Common myeloid progenitor, CD34-positive (primary cell): ENCODE measurements around the gene PDE4B.

Experiments
- CTCF ChIA-PET: fragments of 350-600 bp; sonication (Branson Sonifier 250); formaldehyde crosslinking; loops from one replicate; lab custom pipeline; 2021; ENCODE audit warnings: antibody characterized with exemption; lab: Charles Lee
- POLR2A ChIA-PET: fragments of 350-600 bp; sonication (Branson Sonifier 250); formaldehyde crosslinking; loops from one replicate; lab custom pipeline; 2021; ENCODE audit warnings: antibody characterized with exemption; lab: Charles Lee
- DNase-seq, 3 donors: peaks; one replicate each; pipeline versions ENCODE4 v3.0.0 to v3.0.0-alpha.2; 2013
- H3K27ac ChIP-seq, 2 experiments: 1 replicate in 1 of 2; 2 replicates in 1 of 2; pipeline ENCODE4 v1.7.0; 2013; ENCODE audit warnings: inconsistent platforms in 2 of 2, low read length in 2 of 2, mild to moderate bottlenecking in 2 of 2, low read depth in 1 of 2, moderate library complexity in 1 of 2; ENCODE audit not compliant: severe bottlenecking in 2 of 2, insufficient read depth in 1 of 2, poor library complexity in 1 of 2
- H3K27me3 ChIP-seq, 5 experiments: replicated peaks in 2 of 5; 1 replicate in 3 of 5; 2 replicates in 2 of 5; pipeline versions ENCODE4 v1.6.1 to v1.7.0; 2013; ENCODE audit warnings: low read length in 4 of 5, mild to moderate bottlenecking in 2 of 5, moderate library complexity in 2 of 5, inconsistent platforms in 1 of 5; ENCODE audit not compliant: insufficient read depth in 5 of 5, control insufficient read depth in 4 of 5
- H3K36me3 ChIP-seq, 4 experiments: 1 replicate in 2 of 4; 2 replicates in 2 of 4; pipeline versions ENCODE4 v1.6.1 to v1.7.0; 2013; ENCODE audit warnings: low read length in 3 of 4, control low read depth in 1 of 4, mild to moderate bottlenecking in 1 of 4; ENCODE audit not compliant: control insufficient read depth in 4 of 4, insufficient read depth in 4 of 4
- H3K4me1 ChIP-seq, 4 experiments: 1 replicate in 3 of 4; 2 replicates in 1 of 4; pipeline versions ENCODE4 v1.6.1 to v1.7.1; 2013; ENCODE audit warnings: low read length in 3 of 4, mild to moderate bottlenecking in 3 of 4, control low read depth in 1 of 4, inconsistent platforms in 1 of 4, moderate library complexity in 1 of 4; ENCODE audit not compliant: control insufficient read depth in 4 of 4, insufficient read depth in 4 of 4; ENCODE audit errors: control extremely low read depth in 1 of 4
- H3K4me3 ChIP-seq, 7 experiments: 1 replicate in 4 of 7; 2 replicates in 3 of 7; pipeline versions ENCODE4 v1.5.1 to v1.7.0; 2013; ENCODE audit warnings: mild to moderate bottlenecking in 7 of 7, low read length in 6 of 7, moderate library complexity in 6 of 7, inconsistent platforms in 2 of 7, low read depth in 2 of 7, control low read depth in 1 of 7; ENCODE audit not compliant: insufficient read depth in 4 of 7, control insufficient read depth in 1 of 7; ENCODE audit errors: extremely low read depth in 1 of 7
- H3K9me3 ChIP-seq, 5 experiments: 1 replicate in 4 of 5; 2 replicates in 1 of 5; pipeline versions ENCODE4 v1.6.1 to v1.7.1; 2013; ENCODE audit warnings: low read length in 4 of 5, mild to moderate bottlenecking in 2 of 5, inconsistent platforms in 1 of 5, low read depth in 1 of 5, moderate library complexity in 1 of 5; ENCODE audit not compliant: control insufficient read depth in 4 of 5, insufficient read depth in 2 of 5; ENCODE audit errors: control extremely low read depth in 1 of 5
- WGBS: methylation state at CpG from one replicate; pipeline ENCODE4 v1.1.5; 2013; ENCODE audit not compliant: insufficient coverage; 5-methylcytosine and 5-hydroxymethylcytosine counted together

PDE4B gene

GRCh38 chr1:66269222-66269621 is 476.5 kb downstream of the PDE4B start:
- H3K4me1 ChIP-seq, result peaks cover 0 to 17% (median 10%) of the 10 kb centered on the region in 4 experiments

GRCh38 chr1:66270119-66270812 is 477.6 kb downstream of the PDE4B start:
- CTCF ChIA-PET, result no interaction called here
- no peak for DNase-seq
- H3K27ac ChIP-seq, result no peak overlapping the region
- no peak overlapping the region for H3K4me3 ChIP-seq
- WGBS, result 96% methylated on average over 4 of the region's 5 CpGs
- no peaks in the 10 kb centered on the region for H3K27me3 ChIP-seq
- H3K4me1 ChIP-seq, result peaks cover 0 to 25% (median 16%) of the 10 kb centered on the region in 4 experiments
- no peaks in the 10 kb centered on the region for H3K36me3 ChIP-seq
- POLR2A ChIA-PET, result no interaction called here
- H3K9me3 ChIP-seq, result no peaks in the 10 kb centered on the region

More at GRCh38 chr1:66269222-66269621, 476.5 kb downstream of the PDE4B start:
- DNase-seq, result no peak
- CTCF ChIA-PET, result no interaction called here
- WGBS, result 100% methylated on average over 4 of the region's 5 CpGs
- POLR2A ChIA-PET, result no interaction called here
- Histone ChIP-seq H3K36me3 (no peaks in the 10 kb centered on the region), H3K4me3 (no peak overlapping the region), H3K9me3 (no peaks in the 10 kb centered on the region), H3K27ac (no peak overlapping the region), H3K27me3 (no peaks in the 10 kb centered on the region)

GRCh38 chr1:66271216-66271903 is 478.7 kb downstream of the PDE4B start:
- CTCF ChIA-PET, result interaction anchor here (0.8 kb wide), 1 partner anchor 14 kb away, joined by 3 read pairs; no protein-coding TSS in a partner anchor
- Histone ChIP-seq H3K4me1 (peaks cover 10 to 36% (median 25%) of the 10 kb centered on the region in 4 experiments), H3K36me3 (no peaks in the 10 kb centered on the region), H3K4me3 (no peak overlapping the region), H3K27ac (no peak overlapping the region), H3K9me3 (no peaks in the 10 kb centered on the region), H3K27me3 (no peaks in the 10 kb centered on the region)
- POLR2A ChIA-PET, result no interaction called here
- 40% methylated on average over 3 of the region's 8 CpGs for WGBS
- peak; percentile 63 to 79 (median 75) for DNase-seq

DNA sequence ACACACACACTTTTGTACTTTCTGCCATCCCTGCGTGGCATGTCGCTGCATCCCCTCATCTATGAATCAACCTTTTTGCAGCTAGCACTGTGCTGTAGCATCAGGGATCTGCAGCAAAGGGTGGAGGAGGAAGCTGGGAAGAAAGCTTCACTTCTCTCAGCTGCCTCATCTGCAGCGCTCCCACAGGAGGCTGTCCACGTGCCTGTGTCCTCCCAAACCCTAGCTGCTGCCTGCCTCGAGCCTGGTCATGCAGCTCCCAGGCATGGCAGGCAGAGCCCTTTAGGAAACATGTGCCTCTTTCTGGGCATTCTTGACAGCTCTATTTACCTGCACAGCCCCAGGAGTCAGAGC is 479.2 kb downstream of the PDE4B start:
- Histone ChIP-seq H3K4me1 (peaks cover 15 to 41% (median 30%) of the 10 kb centered on the region in 4 experiments), H3K36me3 (no peaks in the 10 kb centered on the region), H3K9me3 (no peaks in the 10 kb centered on the region), H3K4me3 (no peak overlapping the region), H3K27me3 (no peaks in the 10 kb centered on the region), H3K27ac (no peak overlapping the region)
- no peak for DNase-seq
- CTCF ChIA-PET, result no interaction called here
- POLR2A ChIA-PET, result no interaction called here
- 73% methylated on average over 3 of the region's 5 CpGs for WGBS

DNA sequence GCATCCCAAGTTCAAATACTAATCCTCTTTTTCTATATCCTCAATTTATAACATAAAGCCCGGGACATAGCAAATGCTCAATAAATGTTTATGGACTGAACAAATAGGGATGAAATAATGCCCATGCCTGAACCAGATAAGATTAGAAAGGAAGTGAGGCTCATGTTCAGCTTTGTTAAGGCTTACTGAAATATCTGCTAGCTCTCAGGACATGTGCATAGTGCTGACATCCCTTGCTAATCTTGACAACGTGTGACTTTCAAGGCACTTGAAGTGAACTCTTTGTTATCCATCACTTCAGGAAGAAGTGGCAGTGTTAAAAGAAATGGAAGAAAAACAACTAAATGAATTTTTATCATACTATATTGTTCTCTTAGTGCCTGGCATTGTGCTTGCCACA is 481.0 kb downstream of the PDE4B start:
- H3K27me3 ChIP-seq, result no peaks in the 10 kb centered on the region
- H3K27ac ChIP-seq, result no peak overlapping the region
- H3K9me3 ChIP-seq, result no peaks in the 10 kb centered on the region
- peak in 1 of 3 donors; percentile 64 for DNase-seq
- H3K36me3 ChIP-seq, result no peaks in the 10 kb centered on the region
- no peak overlapping the region for H3K4me3 ChIP-seq
- ChIA-PET POLR2A (no interaction called here), CTCF (interaction anchor here (0.7 to 3.0 kb wide), 6 partner anchors 10 to 69 kb away, joined by 3 to 12 read pairs (median 3); no protein-coding TSS in a partner anchor)
- WGBS, result 71% methylated on average over 1 of the region's 2 CpGs
- H3K4me1 ChIP-seq, result peaks cover 28 to 56% (median 38%) of the 10 kb centered on the region in 4 experiments

DNA sequence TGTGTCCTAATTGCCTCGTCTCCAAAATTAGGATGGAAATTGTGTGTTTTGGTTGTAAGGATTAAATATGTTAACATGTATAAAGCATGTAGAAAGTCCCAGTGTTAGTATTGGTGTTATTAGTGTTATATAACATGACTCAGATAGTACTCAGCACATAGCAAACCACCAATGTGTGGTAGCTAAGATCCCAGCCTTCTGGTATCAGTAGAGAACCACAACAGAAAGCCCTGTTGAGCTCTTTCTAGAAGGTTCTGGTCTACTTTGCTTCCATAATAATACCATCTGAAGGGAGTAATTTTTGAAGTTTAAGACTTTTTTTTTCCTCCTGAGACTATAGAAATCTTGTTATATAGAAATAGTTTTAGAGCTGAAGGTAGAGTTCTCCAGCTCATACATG is 481.9 kb downstream of the PDE4B start:
- H3K27ac ChIP-seq, result no peak overlapping the region

DNA sequence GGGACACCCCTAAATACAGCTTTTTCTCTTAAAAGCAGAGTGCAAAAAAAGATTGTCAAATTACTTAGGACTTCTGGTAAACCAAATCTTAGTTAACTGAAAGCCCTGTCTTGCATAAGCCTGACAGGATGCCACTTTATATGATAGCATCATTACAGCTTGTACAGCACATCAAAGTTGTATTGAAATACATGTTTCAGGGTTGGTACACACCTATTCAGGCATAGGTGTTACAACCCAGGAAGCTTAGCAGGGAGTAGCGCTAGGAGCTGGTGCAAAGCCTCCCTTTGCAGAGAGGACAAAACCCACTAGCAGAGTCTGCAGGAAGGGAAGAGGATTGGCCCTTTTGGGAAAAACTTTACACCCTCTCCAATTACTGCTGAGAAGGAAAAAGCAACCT is 482.4 kb downstream of the PDE4B start:
- ChIA-PET CTCF (interaction anchor here (1.0 to 3.0 kb wide), 11 partner anchors 11 to 171 kb away, joined by 3 to 12 read pairs (median 3); no protein-coding TSS in a partner anchor), POLR2A (no interaction called here)
- no peak overlapping the region for H3K4me3 ChIP-seq

More for the DNA sequence above, 481.9 kb downstream of the PDE4B start:
- H3K4me1 ChIP-seq, result peaks cover 30 to 66% (median 45%) of the 10 kb centered on the region in 4 experiments
- POLR2A ChIA-PET, result no interaction called here
- WGBS, result no CpG with 5 or more reads among the region's 1 CpG
- H3K4me3 ChIP-seq, result no peak overlapping the region
- H3K9me3 ChIP-seq, result no peaks in the 10 kb centered on the region
- peak in 1 of 3 donors; percentile 58 for DNase-seq
- CTCF ChIA-PET, result interaction anchor here (1.0 to 3.0 kb wide), 10 partner anchors 10 to 172 kb away, joined by 3 to 12 read pairs (median 4); no protein-coding TSS in a partner anchor
- H3K36me3 ChIP-seq, result no peaks in the 10 kb centered on the region
- no peaks in the 10 kb centered on the region for H3K27me3 ChIP-seq

More for the DNA sequence above, 482.4 kb downstream of the PDE4B start:
- H3K27me3 ChIP-seq, result no peaks in the 10 kb centered on the region
- 89% methylated on average over 1 of the region's 1 CpG for WGBS
- H3K9me3 ChIP-seq, result no peaks in the 10 kb centered on the region
- peak in 1 of 3 donors; percentile 35 for DNase-seq
- H3K36me3 ChIP-seq, result no peaks in the 10 kb centered on the region
- H3K4me1 ChIP-seq, result peaks cover 30 to 67% (median 45%) of the 10 kb centered on the region in 4 experiments
- H3K27ac ChIP-seq, result no peak overlapping the region
